ENCODE results near the gene RHOF.

The RHOF gene

GRCh38 chr12:121827351-121828099 lies 34.0 kb upstream of the RHOF start:
- no peak overlapping the region for H3K4me3 ChIP-seq (ENCODE audit: low read depth, low read length)

GRCh38 chr12:121826318-121827150 lies 33.0 kb upstream of the RHOF start:
- DNase-seq (ENCODE audit: low read depth) = no peak
- no peak overlapping the region for H3K4me3 ChIP-seq (ENCODE audit: low read depth, low read length)
- TF ChIP-seq MAX (IDR thresholded peaks at IDR 0.05; ENCODE audit: low read depth, low read length) = no peak
- no peak for TF ChIP-seq MYC (IDR thresholded peaks at IDR 0.05; ENCODE audit: low read depth, low read length)
- no peak for TF ChIP-seq CTCF (IDR thresholded peaks at IDR 0.05; ENCODE audit: low read depth, low read length)
- TF ChIP-seq POLR2A (IDR thresholded peaks at IDR 0.05; ENCODE audit: extremely low read depth, insufficient read length) = no peak

More at GRCh38 chr12:121827351-121828099, 34.0 kb upstream of the RHOF start:
- no peak for DNase-seq (ENCODE audit: low read depth)
- no peak for TF ChIP-seq MAX (IDR thresholded peaks at IDR 0.05; ENCODE audit: low read depth, low read length)
- no peak for TF ChIP-seq POLR2A (IDR thresholded peaks at IDR 0.05; ENCODE audit: extremely low read depth, insufficient read length)
- no peak for TF ChIP-seq MYC (IDR thresholded peaks at IDR 0.05; ENCODE audit: low read depth, low read length)
- TF ChIP-seq CTCF (IDR thresholded peaks at IDR 0.05; ENCODE audit: low read depth, low read length) = no peak

GRCh38 chr12:121825041-121825523 lies 31.6 kb upstream of the RHOF start:
- DNase-seq (ENCODE audit: low read depth) = no peak
- H3K4me3 ChIP-seq (ENCODE audit: low read depth, low read length) = no peak overlapping the region
- TF ChIP-seq POLR2A (IDR thresholded peaks at IDR 0.05; ENCODE audit: extremely low read depth, insufficient read length) = no peak
- TF ChIP-seq MAX (IDR thresholded peaks at IDR 0.05; ENCODE audit: low read depth, low read length) = no peak
- TF ChIP-seq CTCF (IDR thresholded peaks at IDR 0.05; ENCODE audit: low read depth, low read length) = no peak
- no peak for TF ChIP-seq MYC (IDR thresholded peaks at IDR 0.05; ENCODE audit: low read depth, low read length)

GRCh38 chr12:121823727-121824115 lies 30.2 kb upstream of the RHOF start:
- DNase-seq (ENCODE audit: low read depth) = no peak
- TF ChIP-seq MYC (IDR thresholded peaks at IDR 0.05; ENCODE audit: low read depth, low read length) (no peak), MAX (IDR thresholded peaks at IDR 0.05; ENCODE audit: low read depth, low read length) (no peak), POLR2A (IDR thresholded peaks at IDR 0.05; ENCODE audit: extremely low read depth, insufficient read length) (no peak), CTCF (IDR thresholded peaks at IDR 0.05; ENCODE audit: low read depth, low read length) (no peak)

GRCh38 chr12:121823101-121823726 lies 29.7 kb upstream of the RHOF start:
- no peak overlapping the region for H3K4me3 ChIP-seq (ENCODE audit: low read depth, low read length)
- no peak for DNase-seq (ENCODE audit: low read depth)
- TF ChIP-seq MYC (IDR thresholded peaks at IDR 0.05; ENCODE audit: low read depth, low read length) (no peak), MAX (IDR thresholded peaks at IDR 0.05; ENCODE audit: low read depth, low read length) (no peak), POLR2A (IDR thresholded peaks at IDR 0.05; ENCODE audit: extremely low read depth, insufficient read length) (no peak), CTCF (IDR thresholded peaks at IDR 0.05; ENCODE audit: low read depth, low read length) (no peak)

More at GRCh38 chr12:121823727-121824115, 30.2 kb upstream of the RHOF start:
- no peak overlapping the region for H3K4me3 ChIP-seq (ENCODE audit: low read depth, low read length)
